ENCODE data around the gene GLT1D1.

- TF ChIP-seq CTCF (IDR thresholded peaks at IDR 0.05; ENCODE audit: control extremely low read depth in 1 of 3, insufficient read depth in 1 of 3, low read depth in 1 of 3, low read length in 3 of 3): no peak
- TF ChIP-seq GABPA (IDR thresholded peaks at IDR 0.05; ENCODE audit: borderline replicate concordance, insufficient read depth, low read length): no peak
- no peak for TF ChIP-seq EZH2 (IDR thresholded peaks at IDR 0.05; ENCODE audit: low read depth, low read length, severe bottlenecking)
- TF ChIP-seq SP1 (IDR thresholded peaks at IDR 0.05; ENCODE audit: low read depth, low read length): no peak
- TF ChIP-seq POLR2AphosphoS5 (IDR thresholded peaks at IDR 0.05; ENCODE audit: low read depth, low read length): no peak
- TF ChIP-seq PHF8 (conservative IDR thresholded peaks at IDR 0.05; ENCODE audit: low read depth, low read length): no peak
- no peak for TF ChIP-seq KDM5A (IDR thresholded peaks at IDR 0.05; ENCODE audit: low read length)
Observed at GRCh38 chr12:128829861-128830504, 23.3 kb upstream of the GLT1D1 start.

All from H1 (cell line).